Thyroid gland (tissue), 4 donors: ENCODE results near the gene OR5K1.

ENCODE experiments used
- CTCF ChIP-seq, 6 experiments: fragments of 200-600 bp in 3 of 6; fragments of 450-650 bp in 3 of 6; sonication (generic) in 3 of 6; IDR thresholded peaks; one replicate each; pipeline ENCODE4 v1.5.1; 2016 to 2019; ENCODE audit warnings: antibody characterized with exemption in 6 of 6, mild to moderate bottlenecking in 2 of 6, inconsistent platforms in 1 of 6, moderate library complexity in 1 of 6
- POLR2A ChIP-seq, 2 donors: fragments of 450-650 bp; IDR thresholded peaks; one replicate each; pipeline ENCODE4 v1.6.1; 2017; ENCODE audit warnings: antibody characterized with exemption in 2 of 2, mild to moderate bottlenecking in 2 of 2, moderate library complexity in 1 of 2

DNA sequence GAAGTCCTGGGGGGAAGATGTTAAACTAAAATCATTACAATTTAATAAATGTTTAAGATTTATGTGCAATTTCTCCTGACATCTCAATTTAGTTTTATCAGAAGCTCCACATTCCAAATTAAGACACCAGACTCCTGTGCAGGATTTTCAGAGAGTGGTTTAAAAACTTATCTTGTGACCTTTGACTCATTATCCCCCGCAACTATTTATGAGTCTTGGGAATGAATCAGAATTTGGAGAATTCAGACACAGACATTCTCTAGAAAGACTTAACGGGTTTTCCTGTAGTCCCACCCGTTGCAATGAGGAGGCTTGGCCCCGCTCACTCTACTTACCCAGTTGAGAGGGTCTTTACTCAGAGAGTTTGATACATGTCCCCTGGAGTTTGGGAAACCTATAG lies 41.5 kb downstream of the OR5K1 start:
- TF ChIP-seq CTCF (IDR thresholded peaks at IDR 0.05) = no peak
- TF ChIP-seq POLR2A (IDR thresholded peaks at IDR 0.05) = no peak
